ENCODE data around the gene GPRASP2.
"Not testable (repeated sequence)": the region's sequence is repeated elsewhere in the genome, so short reads cannot be mapped to it uniquely, and the experiment has no call there.

GPRASP2 gene

GRCh38 chrX:102712216-102712966, at the start of gene GPRASP2:
Gene GPRASP2, plus strand, starts transcription at chrX:102712448. Its CDS starts 2,422 bp downstream, at chrX:102714870.
- peak; percentile 69 for DNase-seq

- not testable (repeated sequence) for DNase-seq
Measured at GRCh38 chrX:102663820-102664219, 48.4 kb upstream of the GPRASP2 start.

- not testable (repeated sequence) for DNase-seq
Measured at GRCh38 chrX:102667034-102667433, 45.2 kb upstream of the GPRASP2 start.

GRCh38 chrX:102669526-102669925, 42.7 kb upstream of the GPRASP2 start:
- no peak for DNase-seq

- no peak for DNase-seq
Measured at GRCh38 chrX:102672856-102673255, 39.4 kb upstream of the GPRASP2 start.

DNA sequence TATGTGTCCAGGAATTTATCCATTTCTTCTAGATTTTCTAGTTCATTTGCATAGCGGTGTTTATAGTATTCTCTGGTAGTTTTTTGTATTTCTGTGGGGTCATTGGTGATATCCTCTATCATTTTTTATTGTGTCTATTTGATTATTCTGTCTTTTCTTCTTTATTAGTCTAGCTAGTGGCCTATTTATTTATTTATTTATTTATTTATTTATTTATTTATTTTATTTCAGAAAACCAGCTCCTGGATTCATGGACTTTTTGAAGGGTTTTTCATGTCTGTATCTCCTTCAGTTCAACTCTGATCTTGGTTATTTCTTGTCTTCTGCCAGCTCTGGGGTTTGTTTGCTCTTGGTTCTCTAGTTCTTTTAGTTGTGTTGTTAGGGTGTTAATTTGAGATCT, 34.8 kb upstream of the GPRASP2 start:
- not testable (repeated sequence) for DNase-seq

DNA sequence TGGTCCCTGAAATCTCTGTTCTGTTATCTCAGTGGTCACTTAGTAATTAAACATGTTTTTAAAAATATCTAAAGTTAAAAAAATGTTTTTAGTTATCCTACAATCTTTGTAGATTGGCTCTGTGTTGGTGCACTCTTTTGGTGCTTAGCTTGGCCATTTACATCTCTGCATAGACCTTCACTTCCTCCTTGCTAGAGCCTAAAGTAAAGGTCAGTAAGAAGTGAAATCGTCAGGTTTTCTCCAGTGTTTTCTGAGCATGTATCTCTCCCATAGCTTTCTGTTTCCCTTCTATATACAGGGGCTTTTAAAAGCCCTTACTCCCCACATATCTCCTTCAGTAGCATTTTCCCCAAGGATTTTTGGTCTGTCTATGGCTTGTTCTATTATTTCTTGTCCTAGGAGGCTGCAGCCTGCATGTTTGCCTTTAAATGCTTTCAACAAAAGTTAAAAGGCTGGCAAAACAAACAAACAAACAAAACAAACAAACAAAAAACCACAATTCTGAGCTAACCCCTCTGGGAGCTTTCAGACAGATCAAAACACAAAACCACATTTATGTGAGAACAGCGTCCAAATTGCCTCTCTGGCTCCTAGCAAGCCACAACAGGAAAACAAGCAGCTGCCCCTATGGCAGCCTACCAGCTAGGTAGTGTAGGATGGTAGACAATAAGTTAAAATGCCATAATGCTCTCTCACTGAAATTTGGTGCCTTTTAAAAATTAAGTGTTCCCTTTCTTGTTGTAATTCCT, 27.3 kb upstream of the GPRASP2 start:
- DNase-seq: no peak

DNA sequence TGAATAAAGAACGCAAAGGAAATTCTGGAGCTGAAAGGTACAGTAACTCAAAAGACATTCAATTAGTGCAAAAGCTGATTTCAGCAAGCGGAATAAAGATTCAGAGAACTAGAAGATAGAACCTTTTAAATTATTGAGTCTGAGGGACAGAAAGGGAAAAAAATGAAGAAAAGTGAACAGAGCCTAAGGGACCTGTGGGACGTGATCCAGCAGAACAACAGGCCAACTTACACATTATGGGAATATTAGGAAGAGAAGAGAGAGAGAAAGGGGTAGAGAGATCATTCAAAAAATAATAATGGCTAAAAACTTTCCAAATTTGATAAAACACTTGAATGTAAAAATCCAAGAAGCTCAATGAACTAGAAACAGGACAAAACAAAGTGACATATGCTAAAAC, 17.5 kb upstream of the GPRASP2 start:
- no peak for DNase-seq

DNA sequence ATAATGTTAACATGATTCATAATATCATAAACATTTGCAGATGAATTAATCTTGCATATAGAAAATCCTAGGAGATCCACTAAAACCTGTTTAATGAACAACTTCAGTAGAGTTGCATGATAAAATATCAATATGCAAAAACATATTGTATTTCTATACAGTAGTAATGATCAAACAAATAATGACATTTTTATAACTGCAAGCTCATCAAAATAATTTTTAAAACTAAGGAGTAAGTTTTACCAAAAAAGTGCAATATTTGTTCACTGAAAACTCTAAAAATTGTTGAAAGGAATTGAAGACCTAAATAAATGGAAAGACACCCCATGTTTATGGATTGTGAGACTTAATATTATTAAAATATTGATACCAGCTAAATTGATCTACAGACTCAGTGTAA, 15.9 kb upstream of the GPRASP2 start:
- no peak for DNase-seq

- DNase-seq: no peak
Measured at GRCh38 chrX:102697494-102697893, 14.8 kb upstream of the GPRASP2 start.

DNA sequence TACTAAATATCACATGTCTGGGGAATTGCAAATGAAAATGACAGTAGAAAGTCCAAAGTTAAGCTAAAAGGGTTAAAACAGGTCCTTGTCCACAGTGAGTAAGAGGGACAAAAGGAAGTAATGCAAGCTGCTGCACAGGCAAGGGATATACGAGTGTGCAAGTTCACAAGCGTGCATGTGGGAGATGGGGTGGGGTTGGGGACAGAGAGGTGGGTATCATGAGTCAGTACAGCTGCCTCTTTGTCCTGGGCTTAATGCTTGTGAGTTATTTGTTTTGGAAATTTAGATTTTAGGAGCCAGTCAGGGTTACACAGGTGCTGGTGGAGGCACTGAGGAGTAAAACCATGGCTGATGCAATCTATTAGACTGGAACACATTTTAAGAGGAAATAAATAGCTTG, 3.3 kb upstream of the GPRASP2 start:
- no peak for DNase-seq

DNA sequence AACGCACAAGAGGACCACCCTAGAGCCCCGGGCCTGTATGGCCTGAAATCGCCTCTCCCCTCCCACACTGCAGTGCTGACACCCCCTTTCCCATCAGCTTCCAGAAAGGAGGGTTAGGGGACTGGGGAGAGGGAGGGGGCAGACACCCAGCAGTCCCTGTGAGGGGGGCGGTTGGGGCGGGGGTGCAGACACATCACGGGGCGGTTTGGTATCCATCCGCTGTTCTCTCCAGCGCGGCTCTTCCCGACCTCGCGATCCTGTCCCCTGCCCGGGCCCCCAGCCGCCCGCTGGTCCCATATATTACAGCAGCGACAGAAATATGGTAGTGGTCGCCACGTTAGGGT, 404 bp upstream of the GPRASP2 start:
- DNase-seq: no peak

DNA sequence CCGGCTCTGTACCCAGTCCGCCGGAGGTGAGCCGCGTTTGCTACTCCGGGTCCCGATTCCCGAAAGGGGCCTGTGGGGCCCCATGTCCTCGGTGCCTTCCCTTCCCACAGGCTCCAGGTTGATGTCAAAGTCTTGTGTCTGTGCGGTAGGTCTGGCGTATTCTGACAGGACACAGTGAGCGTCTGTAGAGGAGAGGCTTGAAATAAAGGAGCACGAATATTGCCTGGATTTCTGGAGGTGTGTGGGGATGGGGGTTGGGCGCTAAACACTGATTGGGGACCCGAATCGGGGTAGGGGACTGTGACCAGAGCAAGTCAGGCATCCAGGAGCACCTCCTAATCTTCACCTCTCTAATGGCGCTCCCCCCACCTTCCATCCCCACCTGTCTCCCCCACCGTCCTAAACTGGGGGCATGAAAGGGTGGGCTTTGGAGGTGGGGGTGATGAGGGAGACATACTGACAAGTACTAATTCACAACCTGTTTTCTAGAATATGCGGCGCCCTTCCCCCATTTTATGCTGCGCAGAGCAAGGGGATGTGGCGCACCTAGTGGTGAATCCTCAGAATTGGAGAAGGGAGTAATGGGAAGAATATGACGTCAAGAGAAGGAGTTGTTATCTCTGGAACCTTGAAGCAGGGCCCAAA, 855 bp downstream of the GPRASP2 start:
- DNase-seq: peak; percentile 68

DNA sequence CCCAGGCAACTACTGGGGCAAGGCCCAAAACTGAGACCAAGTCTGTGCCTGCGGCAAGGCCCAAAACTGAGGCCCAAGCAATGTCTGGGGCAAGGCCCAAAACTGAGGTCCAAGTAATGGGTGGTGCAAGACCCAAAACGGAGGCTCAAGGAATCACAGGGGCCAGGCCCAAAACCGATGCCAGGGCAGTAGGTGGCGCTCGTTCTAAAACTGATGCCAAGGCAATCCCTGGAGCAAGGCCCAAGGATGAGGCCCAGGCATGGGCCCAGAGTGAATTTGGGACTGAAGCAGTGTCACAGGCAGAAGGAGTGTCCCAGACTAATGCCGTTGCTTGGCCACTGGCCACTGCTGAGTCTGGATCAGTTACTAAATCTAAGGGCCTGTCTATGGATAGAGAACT, 2.7 kb downstream of the GPRASP2 start:
- DNase-seq: no peak

GRCh38 chrX:102715967-102716366, 3.7 kb downstream of the GPRASP2 start:
- DNase-seq: no peak

DNA sequence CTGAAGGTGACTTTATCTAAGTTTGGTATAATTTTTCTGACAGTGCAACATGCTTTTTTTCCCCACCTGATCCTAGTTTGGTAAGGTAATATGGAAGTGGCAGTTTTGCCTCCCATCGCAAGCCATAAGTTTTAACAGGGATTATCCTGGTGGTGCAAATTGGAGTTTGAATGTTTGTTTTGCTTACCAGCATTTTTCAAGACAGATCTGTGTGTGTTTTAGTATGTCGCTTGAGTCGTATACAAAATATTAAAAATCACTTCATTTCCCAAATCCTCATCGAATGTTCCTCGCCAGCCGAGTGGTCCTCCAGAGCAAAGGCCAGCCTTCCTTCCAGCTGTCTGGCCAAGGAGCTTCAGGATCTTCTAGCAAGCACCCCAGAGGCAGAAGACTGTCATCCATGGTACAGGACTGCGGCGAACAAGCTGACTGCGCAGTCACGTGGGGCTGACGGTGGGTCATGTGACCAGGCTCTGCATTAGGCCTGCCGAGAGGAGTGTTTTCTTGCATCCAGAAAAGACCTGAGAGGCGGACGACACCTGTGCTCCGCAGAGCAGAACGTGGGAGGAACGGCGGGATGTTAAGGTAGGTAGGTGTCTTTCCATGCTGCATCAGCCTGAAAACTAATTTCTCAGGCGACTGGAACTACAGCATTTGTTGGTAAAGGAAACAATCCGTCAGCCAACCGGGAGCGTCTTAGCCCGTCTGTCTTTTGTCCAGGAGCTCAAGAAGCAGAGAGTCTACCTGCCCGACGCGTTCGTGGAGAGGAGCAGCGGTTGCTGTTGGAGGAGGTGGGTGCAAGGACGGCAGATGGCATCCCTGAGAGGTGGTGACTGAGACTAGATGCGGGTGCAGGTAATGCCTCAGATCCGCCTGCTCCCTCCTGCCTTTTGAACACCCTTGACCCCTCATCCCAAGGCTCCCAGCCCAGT, 8.3 kb downstream of the GPRASP2 start, which contains the start of gene GPRASP3:
TSS of gene GPRASP3 (plus strand) at position 507 of the 932 bp plus-strand sequence. CDS start 28,253 bp downstream, outside the sequence.
- peak; percentile 89 for DNase-seq

DNA sequence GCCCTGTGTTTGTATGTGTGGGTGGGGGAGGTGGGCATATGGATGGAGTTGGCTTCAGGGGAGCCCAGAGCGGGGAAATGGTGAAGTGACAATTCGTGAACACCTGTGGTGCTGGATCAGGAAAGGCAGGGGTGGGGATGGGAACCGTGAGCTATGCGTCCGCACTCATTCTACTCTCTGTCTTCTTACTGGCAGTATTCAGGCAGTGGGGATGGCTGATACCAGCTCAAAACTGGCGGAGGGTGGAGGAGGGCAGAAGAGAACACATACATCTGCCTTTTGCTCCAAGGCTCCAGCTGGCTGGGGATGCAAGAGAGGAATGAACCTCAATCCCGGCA, 8.9 kb downstream of the GPRASP2 start:
- DNase-seq: not testable (repeated sequence)

GRCh38 chrX:102723456-102723855, 11.2 kb downstream of the GPRASP2 start:
- DNase-seq: no peak

DNA sequence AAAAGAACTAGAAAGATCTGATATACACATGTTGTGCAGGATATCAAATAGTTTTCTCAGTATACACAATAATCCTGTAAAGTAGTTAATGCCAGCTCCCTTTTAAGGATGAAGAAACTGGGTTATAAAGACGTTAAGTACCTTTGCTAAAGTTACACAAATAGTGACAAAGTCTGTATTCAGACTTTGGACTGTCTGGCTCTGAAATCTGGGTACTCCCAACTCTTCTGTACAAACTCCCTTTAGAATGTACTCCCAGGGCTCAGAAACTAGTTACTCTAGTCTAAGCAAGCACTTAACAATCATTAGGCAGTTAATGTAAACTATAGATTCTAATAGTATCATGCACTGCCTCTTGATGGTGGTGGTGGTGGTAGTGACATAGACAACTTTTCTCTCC, 15.5 kb downstream of the GPRASP2 start:
- DNase-seq: no peak

DNA sequence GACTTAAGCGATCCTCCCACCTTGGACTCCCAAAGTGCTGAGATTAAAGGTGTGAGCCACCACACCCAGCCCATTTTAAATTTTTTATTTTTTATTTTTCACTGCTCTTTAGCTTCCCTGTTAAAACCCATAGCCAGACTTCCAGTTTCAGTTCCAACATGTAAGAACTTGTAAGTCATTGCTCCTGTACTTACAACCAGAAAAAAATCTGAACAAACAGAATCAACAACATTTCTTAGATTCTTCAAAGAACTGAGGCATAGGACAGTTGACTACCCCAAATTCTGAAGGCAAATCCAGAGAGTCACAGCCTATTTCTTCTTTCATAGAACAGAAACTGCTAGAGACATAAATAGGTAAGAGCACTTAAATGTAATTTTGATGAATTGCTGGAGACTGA, 16.4 kb downstream of the GPRASP2 start:
- no peak for DNase-seq

DNA sequence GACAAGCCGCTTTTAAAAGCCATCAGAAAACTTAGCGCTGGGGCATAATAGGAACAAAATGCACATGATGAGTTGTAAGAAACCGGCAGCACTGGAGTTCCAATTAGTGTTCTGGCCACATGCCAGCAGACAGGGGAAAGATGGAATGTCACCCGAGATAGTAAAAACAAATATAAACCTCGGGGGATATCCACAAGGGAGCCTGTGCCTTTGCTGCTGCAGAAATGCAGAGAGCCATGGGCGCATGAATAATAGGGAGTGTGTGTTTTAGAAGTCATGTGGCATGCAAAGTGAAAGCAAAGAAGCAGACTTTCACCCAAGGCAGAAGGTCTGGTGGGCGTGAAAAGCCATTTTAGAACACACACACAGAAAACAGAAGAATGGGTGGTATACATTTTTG, 27.4 kb downstream of the GPRASP2 start:
- DNase-seq: no peak

DNA sequence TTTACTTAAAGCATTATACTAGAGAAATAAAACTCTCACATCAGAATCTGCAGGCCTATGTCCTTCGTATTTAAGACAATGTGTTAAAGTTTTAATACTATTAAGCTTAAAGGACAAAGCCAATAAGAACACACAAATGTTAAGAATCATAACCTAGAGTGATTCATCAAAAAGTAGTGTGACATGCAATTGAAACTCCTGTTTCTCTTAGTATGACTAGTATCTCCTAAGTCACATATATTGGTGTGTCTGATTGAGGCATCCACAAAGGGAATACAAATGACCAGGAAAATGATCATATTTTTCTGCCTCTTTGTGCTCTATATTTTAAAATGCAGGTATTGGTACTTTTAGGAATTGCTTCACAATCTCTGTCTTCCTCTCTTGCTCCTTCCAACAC, 32.1 kb downstream of the GPRASP2 start:
- DNase-seq: no peak

GRCh38 chrX:102745513-102745856, 33.2 kb downstream of the GPRASP2 start:
- DNase-seq: peak; percentile 75
